Limb (tissue), 2 donors: ENCODE data around the gene KIF5A.
"Not testable (repeated sequence)": the region's sequence is repeated elsewhere in the genome, so short reads cannot be mapped to it uniquely, and the experiment has no call there.

Experiments used
- DNase-seq, 2 donors: peaks; one replicate each; pipeline ENCODE4 v3.0.0-alpha.2; 2016; ENCODE audit errors: extremely low spot score in 2 of 2

KIF5A gene

DNA sequence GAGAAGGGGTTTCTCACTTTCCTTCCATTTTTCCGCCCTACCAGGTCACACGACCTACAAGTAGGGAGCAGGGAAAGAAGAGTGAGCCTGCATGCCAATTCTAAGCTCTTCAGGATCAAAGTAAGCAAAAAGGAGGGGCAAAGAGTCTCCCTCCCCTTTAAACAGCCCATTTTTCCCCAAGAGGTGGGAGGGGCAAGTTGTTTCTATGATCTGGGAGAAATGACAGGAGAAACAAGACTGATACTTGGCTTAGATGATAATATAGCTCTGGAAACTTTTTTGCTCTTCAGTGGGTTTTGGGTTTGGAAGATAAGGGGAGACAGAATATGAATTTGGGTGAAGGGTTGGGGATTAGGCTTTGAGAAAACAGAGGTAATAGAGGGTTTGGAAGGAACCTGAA lies 56.6 kb downstream of the KIF5A start:
- DNase-seq, result no peak

DNA sequence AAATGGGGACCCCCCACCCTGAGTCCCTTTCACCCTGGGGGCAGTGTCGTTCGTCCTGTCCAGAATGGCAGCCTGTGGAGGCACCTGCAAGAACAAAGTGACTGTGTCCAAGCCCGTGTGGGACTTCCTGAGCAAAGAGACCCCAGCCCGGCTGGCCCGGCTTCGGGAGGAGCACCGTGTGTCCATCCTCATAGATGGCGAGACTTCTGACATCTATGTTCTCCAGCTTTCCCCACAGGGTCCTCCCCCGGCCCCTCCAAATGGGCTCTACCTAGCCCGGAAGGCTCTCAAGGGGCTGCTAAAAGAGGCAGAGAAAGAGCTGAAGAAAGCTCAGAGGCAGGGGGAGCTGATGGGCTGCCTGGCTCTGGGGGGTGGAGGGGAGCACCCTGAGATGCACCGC lies 57.0 kb downstream of the KIF5A start:
- no peak for DNase-seq

DNA sequence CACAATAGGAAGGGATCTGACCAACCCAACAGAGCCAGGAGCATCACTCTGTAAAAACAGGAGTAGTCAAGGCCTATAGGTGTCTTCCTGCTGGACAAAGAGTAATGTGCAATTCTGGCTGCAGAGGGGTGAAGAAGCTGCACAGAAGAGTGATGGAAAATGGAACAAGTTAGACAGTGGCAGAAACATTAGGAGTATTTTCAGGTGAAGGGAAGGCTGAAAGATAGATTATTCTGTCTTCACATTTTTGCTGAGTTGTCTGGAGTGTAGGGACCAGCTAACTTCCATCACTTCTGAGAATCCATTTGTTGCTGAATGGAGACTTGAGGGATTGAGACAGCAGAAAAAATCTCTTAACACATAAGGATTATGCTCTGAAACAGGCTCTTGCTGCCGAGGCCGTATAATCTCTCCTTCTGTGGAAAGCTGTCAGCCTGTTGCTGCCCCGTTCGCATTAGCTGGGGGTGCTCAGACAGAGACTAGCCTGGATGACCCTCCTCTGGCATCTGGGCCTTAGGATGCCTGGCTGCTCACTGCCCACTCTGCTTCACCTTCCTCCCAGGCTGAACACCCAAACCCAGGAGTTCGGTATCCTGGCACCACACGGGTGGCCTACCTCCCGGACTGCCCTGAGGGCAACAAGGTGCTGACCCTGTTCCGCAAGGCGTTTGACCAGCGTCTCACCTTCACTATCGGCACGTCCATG lies 58.3 kb downstream of the KIF5A start:
- no peak for DNase-seq

DNA sequence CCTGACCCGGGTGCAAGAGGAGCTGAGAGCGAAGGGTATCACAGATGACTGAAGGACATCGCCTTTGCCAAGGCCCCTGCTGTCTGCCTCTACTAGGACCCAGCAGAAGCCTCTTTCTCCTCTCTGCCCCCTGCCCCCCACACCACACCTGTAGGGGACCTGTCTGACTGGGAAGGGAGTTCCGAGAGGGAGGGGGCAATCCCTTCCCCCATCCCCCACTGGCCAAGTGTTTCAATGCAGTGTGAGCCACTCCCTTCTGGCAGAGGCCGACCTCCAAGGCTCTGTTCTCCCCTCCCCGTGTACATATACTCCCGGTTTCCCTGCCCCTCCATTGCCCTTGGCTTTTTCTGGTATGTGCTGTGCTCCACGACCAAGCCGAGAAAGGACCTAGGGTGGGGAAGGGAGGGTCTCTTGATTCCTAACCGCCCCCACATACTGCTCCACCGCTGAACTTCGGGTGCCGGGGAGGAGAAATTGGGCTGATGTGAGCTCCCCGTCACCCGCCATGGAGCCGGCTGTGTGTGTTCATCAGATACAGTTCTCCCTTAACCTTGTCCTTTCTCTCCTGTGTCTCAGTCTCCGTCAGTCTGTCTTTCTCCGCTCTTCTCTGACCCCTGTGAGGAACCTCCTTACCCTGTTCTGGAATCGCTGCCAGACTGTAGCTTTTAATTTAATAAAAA lies 59.4 kb downstream of the KIF5A start:
- peak in 1 of 2 donors; percentile 23 for DNase-seq

DNA sequence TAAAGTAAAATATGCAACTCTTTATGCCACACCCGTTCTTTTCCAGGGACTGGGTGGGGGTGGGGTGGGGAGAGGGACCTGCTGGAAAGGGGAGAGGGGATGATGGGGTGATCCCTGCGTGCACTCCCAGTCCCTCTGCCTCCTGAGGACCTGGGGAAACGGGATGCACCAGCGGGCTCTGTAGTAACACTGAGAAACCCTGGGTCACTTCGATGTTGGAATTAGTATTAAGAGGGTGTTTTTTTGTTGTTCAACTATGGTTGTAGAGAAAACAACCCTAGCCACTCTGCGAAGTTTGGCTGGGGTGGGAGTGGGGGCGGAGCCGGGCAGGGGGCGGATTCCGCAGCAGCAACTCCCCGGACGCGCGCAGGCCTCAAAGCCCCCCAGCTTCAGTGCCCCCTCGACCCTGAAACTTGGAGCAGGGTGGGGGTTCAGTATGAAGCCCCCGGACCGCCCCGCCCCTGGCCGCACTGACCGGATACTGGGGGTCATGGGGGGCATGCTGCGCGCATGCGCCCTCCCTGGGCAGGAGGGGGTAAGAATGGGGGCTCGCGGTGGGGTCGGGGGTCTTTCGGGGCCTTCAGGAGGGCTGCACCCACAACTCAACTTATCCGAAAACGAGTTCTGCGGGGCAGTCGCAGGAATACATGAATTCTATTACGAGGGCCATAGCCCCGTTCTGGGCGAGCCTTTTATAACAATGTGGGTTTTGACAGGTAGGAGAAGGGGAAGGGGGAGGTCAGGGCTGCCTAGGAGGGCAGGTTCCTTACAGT lies 60.1 kb downstream of the KIF5A start:
- DNase-seq, result peak in 1 of 2 donors; percentile 32

DNA sequence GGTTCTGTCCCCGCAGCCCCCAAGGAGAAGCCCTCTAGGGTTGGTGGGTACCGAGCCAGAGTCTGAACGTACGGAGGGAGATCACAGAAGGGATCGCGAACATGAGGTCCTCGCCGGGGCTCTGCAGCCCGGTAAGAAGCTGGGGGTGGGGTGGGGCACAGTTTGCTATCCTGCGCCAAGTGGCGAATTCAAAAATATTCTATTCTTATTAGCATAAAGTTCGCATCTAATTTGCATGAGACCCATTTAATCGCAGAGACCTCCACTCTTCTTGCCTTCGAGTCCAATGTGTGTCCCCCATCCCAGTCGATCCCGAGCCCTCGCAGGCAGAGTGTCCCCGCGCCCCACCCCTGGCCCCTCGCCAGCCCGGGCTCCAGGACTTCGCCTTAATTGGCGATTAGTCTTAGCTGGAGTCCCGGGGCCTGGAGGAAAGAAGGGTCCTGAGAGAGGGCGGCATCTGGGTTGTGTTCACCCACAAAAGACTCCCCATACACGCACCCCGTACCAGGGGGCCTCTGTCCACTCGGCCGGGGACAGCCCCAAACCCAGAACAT lies 60.8 kb downstream of the KIF5A start:
- no peak for DNase-seq

DNA sequence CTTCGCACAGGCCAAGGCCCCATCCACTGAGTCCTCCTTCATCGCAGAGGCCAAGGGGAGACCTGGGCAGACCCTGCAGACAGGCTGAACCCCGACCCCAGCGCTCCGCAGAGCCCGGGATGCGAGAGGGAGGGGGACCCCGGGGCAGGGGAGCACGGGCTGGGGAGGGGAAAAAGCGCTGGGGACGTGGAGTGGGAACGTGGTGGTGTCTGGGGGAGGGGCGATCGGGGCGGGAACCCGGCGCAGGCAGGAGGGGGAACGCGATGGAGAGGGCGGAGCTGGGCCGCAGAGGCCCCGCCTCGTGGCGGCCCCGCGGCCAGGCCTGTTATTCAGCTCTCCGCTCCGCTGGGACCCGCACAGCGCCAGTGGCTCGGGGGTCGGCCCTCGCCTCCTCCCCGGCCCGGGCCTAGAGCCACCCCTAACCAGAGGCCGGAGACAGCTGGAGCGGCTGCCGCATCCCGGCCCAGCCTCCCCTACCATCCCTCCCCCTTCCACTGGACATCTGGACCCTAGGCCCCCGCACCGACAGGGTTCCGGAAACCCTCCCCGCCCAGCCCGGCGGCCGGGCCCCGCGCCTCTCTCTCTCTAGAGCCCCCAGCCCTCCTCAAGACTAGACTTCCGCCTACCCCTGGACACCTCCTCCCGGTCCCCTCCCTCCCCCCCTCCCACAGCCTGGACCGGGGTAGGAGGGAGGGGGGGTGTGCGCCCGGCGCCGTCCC lies 61.4 kb downstream of the KIF5A start, which contains the start of gene ARHGEF25:
TSS of gene ARHGEF25 (plus strand) at position 328 of the 719 bp plus-strand sequence. CDS start 460 bp downstream, outside the sequence.
- peak; percentile 87 to 89 for DNase-seq

DNA sequence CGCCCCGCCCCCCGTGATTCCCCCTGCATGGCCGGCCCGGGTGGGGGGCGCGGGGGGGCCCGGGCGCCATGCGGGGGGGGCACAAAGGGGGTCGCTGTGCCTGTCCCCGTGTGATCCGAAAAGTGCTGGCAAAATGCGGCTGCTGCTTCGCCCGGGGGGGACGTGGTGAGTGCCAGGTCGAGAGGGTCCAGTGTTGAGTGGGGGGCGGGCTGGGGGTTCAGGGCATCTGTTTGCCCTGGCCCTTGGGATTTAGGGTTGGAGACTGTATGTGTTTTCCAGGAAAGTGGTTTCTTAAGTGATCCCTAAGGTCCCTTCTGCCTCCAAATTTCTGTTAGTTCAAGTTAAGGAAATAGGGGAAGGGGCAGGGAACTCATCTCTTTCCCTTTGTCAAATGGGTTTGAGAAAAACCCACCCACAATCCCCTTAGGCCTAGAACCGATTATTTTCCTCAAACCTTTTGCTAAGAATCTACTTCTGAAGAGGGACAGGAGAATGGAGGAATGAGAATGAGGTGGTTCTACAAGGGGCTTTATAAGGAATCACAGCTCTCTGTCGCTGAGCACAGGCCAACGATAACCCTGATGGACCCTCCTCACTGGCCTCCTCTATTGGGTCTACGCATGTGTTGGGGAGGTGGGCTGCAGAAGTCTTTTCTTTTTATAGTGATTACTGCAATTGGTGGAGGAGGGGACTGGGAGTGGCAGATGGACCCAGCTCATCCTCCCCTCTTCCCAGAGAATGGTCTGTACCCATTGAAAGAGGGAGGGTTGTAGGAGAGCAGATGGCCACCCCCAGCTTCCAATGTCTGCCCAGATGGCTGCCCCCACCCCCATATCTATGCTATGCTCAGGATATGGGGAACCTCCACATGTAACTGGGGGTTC lies 62.2 kb downstream of the KIF5A start:
- no peak for DNase-seq

DNA sequence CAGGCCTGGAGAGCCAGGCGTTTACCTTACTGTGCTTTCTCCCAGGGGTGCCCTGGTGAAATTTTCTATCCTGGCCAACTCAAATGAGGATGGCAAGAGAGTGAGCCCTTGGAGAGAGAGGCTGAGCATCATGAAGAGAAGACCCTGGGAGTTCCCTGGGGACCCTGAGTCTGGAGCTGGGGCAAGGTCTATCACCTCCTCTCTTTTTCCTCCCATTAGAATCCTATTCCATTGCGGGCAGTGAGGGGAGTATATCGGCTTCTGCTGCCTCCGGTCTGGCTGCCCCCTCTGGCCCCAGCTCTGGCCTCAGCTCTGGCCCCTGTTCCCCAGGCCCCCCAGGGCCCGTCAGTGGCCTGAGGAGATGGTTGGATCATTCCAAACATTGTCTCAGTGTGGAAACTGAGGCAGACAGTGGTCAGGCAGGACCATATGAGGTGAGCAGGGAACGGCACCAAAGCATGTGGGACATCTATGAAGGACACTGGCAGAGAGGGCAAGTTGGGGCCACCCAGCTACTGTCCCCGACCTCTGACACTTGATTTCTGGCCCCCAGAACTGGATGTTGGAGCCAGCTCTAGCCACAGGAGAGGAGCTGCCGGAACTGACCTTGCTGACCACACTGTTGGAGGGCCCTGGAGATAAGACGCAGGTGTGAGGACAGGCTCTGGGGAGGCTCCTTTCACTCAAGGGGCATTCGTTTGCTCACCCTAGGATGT lies 63.0 kb downstream of the KIF5A start:
- DNase-seq, result no peak

DNA sequence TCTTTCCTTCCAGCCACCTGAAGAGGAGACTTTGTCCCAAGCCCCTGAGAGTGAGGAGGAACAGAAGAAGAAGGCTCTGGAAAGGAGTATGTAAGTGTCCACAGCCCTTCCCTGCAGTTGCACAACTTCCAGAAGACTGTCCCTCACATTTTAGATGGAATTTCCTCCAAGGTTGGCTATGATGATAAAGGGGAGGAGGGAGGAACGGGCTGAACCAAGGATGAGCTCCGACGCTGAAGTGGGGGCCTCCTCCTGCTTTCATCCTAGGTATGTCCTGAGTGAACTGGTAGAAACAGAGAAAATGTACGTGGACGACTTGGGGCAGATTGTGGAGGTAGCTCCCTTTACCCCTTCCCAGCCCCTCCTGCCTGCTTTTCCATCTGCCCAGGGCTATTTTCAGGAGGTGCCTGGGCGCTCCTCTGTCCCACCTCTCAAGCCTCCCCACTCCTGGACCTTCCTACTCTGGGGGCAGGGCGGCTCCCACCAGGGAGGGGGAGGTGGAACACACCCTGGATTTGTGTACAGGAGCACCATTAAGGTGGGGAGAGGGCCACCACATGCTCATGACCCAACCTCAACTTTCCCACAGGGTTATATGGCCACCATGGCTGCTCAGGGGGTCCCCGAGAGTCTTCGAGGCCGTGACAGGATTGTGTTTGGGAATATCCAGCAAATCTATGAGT lies 63.7 kb downstream of the KIF5A start:
- DNase-seq, result no peak

DNA sequence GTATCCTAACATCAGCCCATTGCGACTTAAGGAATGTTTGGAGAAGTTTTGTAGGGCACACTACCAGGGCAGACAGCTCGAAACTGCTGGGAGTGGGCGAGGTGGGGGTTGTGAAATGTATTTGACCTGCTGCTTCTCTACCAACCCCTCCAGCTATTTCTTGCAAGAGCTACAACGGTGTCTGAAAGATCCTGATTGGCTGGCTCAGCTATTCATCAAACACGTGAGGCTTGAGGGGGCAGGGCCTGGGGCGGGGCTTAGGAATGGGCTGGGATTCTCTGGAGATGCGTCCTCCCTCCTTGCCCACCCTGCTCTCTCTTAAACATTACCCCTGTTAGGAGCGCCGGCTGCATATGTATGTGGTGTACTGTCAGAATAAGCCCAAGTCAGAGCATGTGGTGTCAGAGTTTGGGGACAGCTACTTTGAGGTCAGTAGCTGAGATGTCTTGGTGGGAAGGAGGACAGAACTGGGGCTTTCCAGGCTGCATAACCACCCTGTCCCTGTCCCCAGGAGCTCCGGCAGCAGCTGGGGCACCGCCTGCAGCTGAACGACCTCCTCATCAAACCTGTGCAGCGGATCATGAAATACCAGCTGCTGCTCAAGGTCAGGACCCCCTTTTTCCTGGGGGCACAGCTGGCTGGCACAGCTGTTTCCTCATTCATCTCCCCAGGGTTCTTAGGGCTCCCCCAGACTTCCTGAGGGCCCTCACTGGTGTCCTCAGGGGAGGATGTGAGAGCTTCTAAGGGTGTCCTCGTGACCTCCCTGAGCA lies 64.5 kb downstream of the KIF5A start:
- DNase-seq, result no peak

DNA sequence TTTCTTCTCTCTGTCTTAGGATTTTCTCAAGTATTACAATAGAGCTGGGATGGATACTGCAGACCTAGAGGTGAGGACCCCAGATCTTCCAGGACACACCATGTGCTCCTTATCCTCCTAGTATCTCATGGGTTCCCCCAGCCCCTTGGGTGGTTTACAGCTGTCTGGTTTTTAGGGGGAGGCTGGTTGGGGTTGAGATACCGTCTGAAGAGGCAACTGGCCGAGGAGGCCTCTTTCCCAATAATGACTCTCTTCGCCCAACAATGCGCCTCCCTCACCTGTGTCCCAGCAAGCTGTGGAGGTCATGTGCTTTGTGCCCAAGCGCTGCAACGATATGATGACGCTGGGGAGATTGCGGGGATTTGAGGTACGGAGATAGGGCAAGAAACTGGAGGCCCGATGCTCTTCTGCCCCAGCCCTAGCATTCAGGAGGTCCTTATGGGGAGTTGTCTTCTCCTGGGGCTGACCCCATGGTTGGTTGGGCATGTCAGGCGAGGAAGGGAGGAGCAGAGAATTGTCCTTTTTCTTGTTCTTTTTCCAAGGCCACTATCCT lies 65.2 kb downstream of the KIF5A start:
- no peak for DNase-seq

DNA sequence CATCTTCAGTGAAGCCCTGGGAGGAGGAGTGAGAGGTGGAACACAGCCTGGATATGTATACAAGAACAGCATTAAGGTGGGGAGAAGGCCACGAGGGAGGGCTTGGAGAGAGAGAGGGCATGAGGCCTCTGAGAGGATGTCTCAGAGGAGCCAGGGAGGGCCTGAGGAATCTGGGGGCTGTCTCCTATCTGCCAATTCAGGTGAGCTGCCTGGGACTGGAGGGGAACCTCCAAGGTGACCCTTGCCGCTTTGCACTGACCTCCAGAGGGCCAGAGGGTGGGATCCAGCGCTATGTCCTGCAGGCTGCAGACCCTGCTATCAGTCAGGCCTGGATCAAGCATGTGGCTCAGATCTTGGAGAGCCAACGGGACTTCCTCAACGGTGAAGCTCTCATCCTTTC lies 65.8 kb downstream of the KIF5A start:
- DNase-seq, result no peak

DNA sequence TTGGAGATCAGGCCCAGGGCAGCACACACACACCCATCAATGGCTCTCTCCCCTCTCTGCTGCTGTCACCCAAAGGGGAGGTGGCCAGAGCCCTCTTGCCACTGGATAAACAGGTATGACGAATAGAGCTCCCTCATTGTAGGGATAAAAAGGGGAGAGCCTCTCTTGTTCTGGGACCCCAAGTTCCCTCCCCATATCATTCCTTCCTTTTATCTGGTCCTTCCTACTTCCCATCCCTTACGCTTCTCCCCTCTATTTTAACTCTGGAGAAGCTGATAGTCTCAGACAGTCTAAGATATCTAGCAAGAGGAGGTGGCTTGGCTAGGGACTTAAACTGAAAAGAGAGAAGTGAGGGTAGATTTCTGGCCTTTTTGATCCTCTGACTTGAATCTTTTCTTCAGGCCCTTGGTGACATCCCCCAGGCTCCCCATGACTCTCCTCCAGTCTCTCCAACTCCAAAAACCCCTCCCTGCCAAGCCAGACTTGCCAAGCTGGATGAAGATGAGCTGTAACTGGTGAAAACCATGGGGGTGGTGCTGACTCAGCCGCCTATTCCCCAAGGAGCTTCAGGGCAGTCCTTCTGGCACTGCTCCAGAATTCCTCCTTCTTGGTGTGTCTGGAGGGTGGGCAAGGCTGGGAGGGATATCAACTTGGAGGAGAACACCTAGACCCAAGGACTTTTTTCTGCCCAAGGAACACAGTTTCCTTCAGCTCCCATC lies 66.7 kb downstream of the KIF5A start:
- DNase-seq, result no peak

DNA sequence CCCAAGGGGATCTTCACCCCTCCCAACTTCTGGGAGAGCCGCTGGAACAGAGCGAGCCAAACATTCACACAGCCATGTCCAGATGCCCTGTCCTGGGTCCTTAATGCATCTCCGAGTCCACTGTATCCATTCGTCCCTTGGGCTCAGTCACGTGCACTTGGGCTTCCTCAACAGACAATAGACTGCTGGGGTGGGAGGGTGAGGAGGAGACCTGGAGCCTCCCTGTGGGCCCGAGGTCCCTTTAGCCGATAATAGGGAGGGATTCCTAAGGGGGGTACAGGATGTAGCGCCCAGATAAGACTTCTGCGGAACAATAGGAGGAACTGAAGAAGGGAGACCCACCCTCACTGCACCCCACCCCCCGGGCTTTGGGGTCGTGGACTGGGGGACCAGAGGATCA lies 68.1 kb downstream of the KIF5A start:
- DNase-seq, result no peak

DNA sequence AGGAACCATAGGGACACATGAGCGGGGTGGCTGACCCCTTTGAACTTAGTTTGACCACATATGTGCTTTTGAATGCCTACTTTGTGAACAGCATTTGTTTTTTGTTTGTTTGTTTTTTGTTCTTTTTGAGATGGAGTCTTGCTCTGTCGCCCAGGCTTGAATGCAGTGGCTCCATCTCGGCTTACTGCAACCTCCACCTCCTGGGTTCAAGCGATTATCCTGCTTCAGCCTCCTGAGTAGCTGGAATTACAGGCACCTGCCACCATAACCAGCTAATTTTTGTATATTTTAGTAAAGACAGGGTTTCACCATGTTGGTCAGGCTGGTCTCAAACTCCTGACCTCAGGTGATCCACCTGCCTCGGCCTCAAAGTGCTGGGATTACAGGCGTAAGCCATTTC lies 68.6 kb downstream of the KIF5A start:
- not testable (repeated sequence) for DNase-seq

DNA sequence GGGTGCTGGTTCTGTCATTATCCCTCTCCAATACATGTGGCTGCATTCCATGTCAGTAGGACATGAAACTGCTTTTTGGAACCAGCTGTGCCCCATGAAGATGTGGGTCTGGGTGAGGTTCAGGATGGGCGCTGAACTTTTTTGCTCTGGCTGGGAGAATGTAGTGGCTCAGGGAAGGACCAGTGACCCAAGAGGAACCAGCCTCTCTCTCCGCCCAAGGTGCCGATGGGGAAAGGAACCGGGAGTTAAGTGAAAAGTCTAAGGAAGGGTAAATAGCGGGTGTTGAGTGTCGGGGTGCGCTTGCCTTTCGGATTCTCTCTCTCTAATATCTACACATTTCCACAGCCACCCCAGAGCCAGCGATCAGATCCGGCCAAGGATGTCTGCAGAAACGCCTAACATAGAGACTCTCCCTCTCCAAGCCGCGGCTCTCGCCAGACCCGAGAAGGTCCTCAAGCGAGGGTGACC lies 69.2 kb downstream of the KIF5A start:
- DNase-seq, result no peak
